Right cardiac atrium (tissue), 5 donors: ENCODE results near the gene TMEM44. TPM values are rescaled to one million over a fixed set of nuclear protein-coding genes. Genes with fewer than 3 reads are reported as not detected.

Source experiments
- ATAC-seq, 2 donors: fragments of 200-7000 bp; cut with Tn5 transposase; one replicate each; pipeline versions ENCODE4 v1.8.0 to v1.9.1; 2020; ENCODE audit warnings: moderate library complexity in 2 of 2, mild to moderate bottlenecking in 1 of 2
- DNase-seq, 3 donors: peaks; one replicate each; pipeline ENCODE4 v3.0.0-alpha.2; 2020
- H3K27ac ChIP-seq: one replicate; pipeline ENCODE4 v1.5.1; 2013; ENCODE audit warnings: mild to moderate bottlenecking, low read length, control low read depth, moderate library complexity
- H3K27me3 ChIP-seq: one replicate; pipeline ENCODE4 v1.6.1; 2013; ENCODE audit not compliant: control insufficient read depth, insufficient read depth
- H3K4me1 ChIP-seq: one replicate; pipeline ENCODE4 v1.6.1; 2013; ENCODE audit warnings: low read length; ENCODE audit not compliant: control insufficient read depth, insufficient read depth
- H3K4me3 ChIP-seq: one replicate; pipeline ENCODE4 v1.5.1; 2013; ENCODE audit warnings: low read length, control low read depth
- H3K9me3 ChIP-seq: one replicate; pipeline ENCODE4 v1.6.1; 2013; ENCODE audit warnings: low read length; ENCODE audit not compliant: control insufficient read depth
- WGBS: extraction: QIAGEN DNeasy Blood & Tissue Kit; methylation state at CpG from one replicate; pipeline ENCODE4 v1.1.7; 2013; 5-methylcytosine and 5-hydroxymethylcytosine counted together
- intact Hi-C, 4 donors: fragments of 100-400 bp; cut with DNase I; formaldehyde crosslinking; loops; one replicate each; pipeline versions ENCODE4 v1.11.0 to v1.14.0; 2022 to 2023
- polyA plus RNA-seq: library from polyadenylated mRNA; stranded (reverse); fragments of 200-250 nt; gene quantifications from one replicate; pipeline ENCODE4 v1.2.3, GENCODE V29; 2013
- total RNA-seq, 4 donors: library from RNA; stranded (reverse); fragmentation: NEBNext Ultra II Directional; extraction: Animal tissue kit (Norgen Biotek cat#: 25700); gene quantifications; one replicate each; pipeline ENCODE4 v1.2.1, GENCODE V29; 2021
- donor health status: healthy with polysubstance abuse.
- donor health status: DM: no; HTN: yes; CAD: no.
- donor health status: DM: no; HTN: no; CAD: no.
- donor health status: DM: no; HTN: yes; CAD: no; lungs with severe emphysema.
- donor health status: DM: yes; HTN: yes; CAD: no.

The TMEM44 gene
- total and polyA plus RNA-seq, 5 donors = 5.1 to 11.3 (median 7.6) TPM

- intact Hi-C loops = loop anchor here in 1 of 4 donors (10.0 kb wide), 1 partner anchor 258 kb away; no protein-coding TSS in a partner anchor
- no peaks in the 10 kb centered on the region for H3K9me3 ChIP-seq
- DNase-seq = no peak
- no peaks in the 10 kb centered on the region for H3K27me3 ChIP-seq
- no peaks in the 10 kb centered on the region for H3K4me1 ChIP-seq
- no peak overlapping the region for H3K27ac ChIP-seq
- no peak overlapping the region for H3K4me3 ChIP-seq
- WGBS = 69% methylated on average over 10 of the region's 10 CpGs
- ATAC-seq = peak in 1 of 2 donors; percentile 17
These were observed 40.1 kb downstream of the TMEM44 start for GRCh38 chr3:194592798-194593752.

- WGBS = 83% methylated on average over 3 of the region's 3 CpGs
- Histone ChIP-seq H3K4me1 (peaks cover 2% of the 10 kb centered on the region), H3K9me3 (no peaks in the 10 kb centered on the region), H3K27ac (no peak overlapping the region), H3K4me3 (no peak overlapping the region), H3K27me3 (no peaks in the 10 kb centered on the region)
- DNase-seq (no peak), ATAC-seq (peak in 1 of 2 donors; percentile 35)
- intact Hi-C loops = no loop called here
These were observed 44.5 kb downstream of the TMEM44 start for GRCh38 chr3:194588741-194589140.

GRCh38 chr3:194588236-194588635, 45.0 kb downstream of the TMEM44 start:
- intact Hi-C loops = no loop called here
- no peaks in the 10 kb centered on the region for H3K9me3 ChIP-seq
- DNase-seq (no peak), ATAC-seq (no peak)
- H3K27ac ChIP-seq = no peak overlapping the region
- H3K4me1 ChIP-seq = peaks cover 2% of the 10 kb centered on the region
- H3K27me3 ChIP-seq = no peaks in the 10 kb centered on the region
- H3K4me3 ChIP-seq = no peak overlapping the region
- WGBS = 89% methylated on average over 13 of the region's 13 CpGs

DNA sequence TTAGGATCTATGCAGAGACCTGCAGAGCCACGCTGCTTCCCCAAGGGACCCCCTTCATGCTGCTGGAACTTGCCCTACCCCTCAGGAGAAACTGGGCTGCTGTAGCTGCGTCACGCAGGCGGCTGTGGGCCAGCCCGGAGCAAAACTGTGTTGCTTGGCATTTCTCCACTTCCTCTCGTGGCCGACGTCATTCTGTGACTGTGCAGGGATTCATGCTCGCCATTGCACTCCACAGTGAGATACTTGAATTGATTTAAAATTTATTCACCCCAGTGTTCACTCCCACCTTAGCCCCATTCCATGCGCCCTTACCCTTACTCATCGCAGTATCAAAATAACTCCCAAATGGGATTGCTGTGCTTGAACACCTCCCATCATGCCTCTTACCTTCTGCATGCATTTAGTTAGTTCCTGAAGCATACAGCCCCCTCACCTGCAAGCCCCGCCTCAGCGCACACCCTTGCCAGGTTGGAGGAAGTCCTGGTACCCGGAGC, 45.7 kb downstream of the TMEM44 start:
- ATAC-seq (peak; percentile 73 to 75), DNase-seq (peak; percentile 88 to 94 (median 92))
- intact Hi-C loops = no loop called here
- Histone ChIP-seq H3K4me1 (peaks cover 2% of the 10 kb centered on the region), H3K4me3 (no peak overlapping the region), H3K27ac (peak overlapping the region; percentile 82), H3K27me3 (no peaks in the 10 kb centered on the region), H3K9me3 (no peaks in the 10 kb centered on the region)
- WGBS = 45% methylated on average over 14 of the region's 14 CpGs

GRCh38 chr3:194586836-194587235, 46.4 kb downstream of the TMEM44 start:
- peaks cover 2% of the 10 kb centered on the region for H3K4me1 ChIP-seq
- no peaks in the 10 kb centered on the region for H3K9me3 ChIP-seq
- H3K27ac ChIP-seq = peak overlapping the region; percentile 82
- intact Hi-C loops = no loop called here
- DNase-seq (no peak), ATAC-seq (peak in 1 of 2 donors; percentile 16)
- no peaks in the 10 kb centered on the region for H3K27me3 ChIP-seq
- no peak overlapping the region for H3K4me3 ChIP-seq
- 75% methylated on average over 2 of the region's 2 CpGs for WGBS

GRCh38 chr3:194585880-194586281, 47.3 kb downstream of the TMEM44 start:
- H3K4me3 ChIP-seq = no peak overlapping the region
- intact Hi-C loops = no loop called here
- DNase-seq = no peak
- H3K4me1 ChIP-seq = peaks cover 2% of the 10 kb centered on the region
- ATAC-seq = no peak
- H3K9me3 ChIP-seq = no peaks in the 10 kb centered on the region
- no peak overlapping the region for H3K27ac ChIP-seq
- H3K27me3 ChIP-seq = no peaks in the 10 kb centered on the region
- whole genome bisulfite sequencing = 79% methylated on average over 5 of the region's 5 CpGs

- ATAC-seq (no peak), DNase-seq (peak in 2 of 3 donors; percentile 53 to 77)
- H3K27ac ChIP-seq = no peak overlapping the region
- H3K9me3 ChIP-seq = no peaks in the 10 kb centered on the region
- peaks cover 2% of the 10 kb centered on the region for H3K4me1 ChIP-seq
- WGBS = 96% methylated on average over 1 of the region's 1 CpG
- no peak overlapping the region for H3K4me3 ChIP-seq
- H3K27me3 ChIP-seq = no peaks in the 10 kb centered on the region
- intact Hi-C loops = no loop called here
These were observed 48.4 kb downstream of the TMEM44 start for GRCh38 chr3:194584866-194585265.

GRCh38 chr3:194584320-194584776, 48.9 kb downstream of the TMEM44 start:
- H3K4me1 ChIP-seq = peaks cover 3% of the 10 kb centered on the region
- 20% methylated on average over 7 of the region's 7 CpGs for WGBS
- intact Hi-C loops = no loop called here
- peak overlapping the region; percentile 85 for H3K27ac ChIP-seq
- no peaks in the 10 kb centered on the region for H3K27me3 ChIP-seq
- DNase-seq (no peak), ATAC-seq (no peak)
- H3K9me3 ChIP-seq = no peaks in the 10 kb centered on the region
- peak overlapping the region; percentile 69 for H3K4me3 ChIP-seq

- WGBS = 98% methylated on average over 24 of the region's 24 CpGs
- intact Hi-C loops = no loop called here
- ATAC-seq = no peak
- no peak overlapping the region for H3K4me3 ChIP-seq
- peak in 1 of 3 donors; percentile 44 for DNase-seq
- H3K9me3 ChIP-seq = no peaks in the 10 kb centered on the region
- no peaks in the 10 kb centered on the region for H3K27me3 ChIP-seq
- peaks cover 6% of the 10 kb centered on the region for H3K4me1 ChIP-seq
- no peak overlapping the region for H3K27ac ChIP-seq
These were observed 50.9 kb downstream of the TMEM44 start for GRCh38 chr3:194582196-194582905.

DNA sequence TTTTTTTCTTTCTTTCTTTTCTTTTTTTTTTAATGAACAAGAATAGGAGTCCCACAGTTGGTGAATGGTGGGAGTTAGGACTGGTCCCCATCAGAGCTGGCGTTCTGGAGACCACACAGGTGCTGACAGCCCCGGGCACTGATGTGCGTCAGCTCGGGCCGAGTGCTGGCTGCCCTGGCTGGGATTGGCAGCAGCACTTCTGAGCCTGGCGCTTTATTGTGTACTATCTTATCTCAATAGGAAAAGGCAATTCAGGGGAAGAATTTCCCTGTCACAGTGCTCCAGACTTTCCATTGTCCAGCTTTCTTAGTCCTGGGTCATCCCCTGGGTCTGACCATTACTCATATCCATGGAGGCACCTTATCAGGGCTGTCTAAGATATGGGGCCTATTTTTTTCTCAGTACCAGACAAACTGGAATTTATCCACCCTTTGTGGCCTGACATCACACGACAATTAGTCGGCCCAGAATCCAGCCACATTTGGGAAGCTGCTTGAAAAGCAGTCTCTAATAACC, 54.1 kb downstream of the TMEM44 start:
- 18% methylated on average over 8 of the region's 8 CpGs for WGBS
- Histone ChIP-seq H3K4me1 (peaks cover 8% of the 10 kb centered on the region), H3K27ac (peak overlapping the region; percentile 88), H3K4me3 (no peak overlapping the region), H3K27me3 (no peaks in the 10 kb centered on the region), H3K9me3 (no peaks in the 10 kb centered on the region)
- ATAC-seq (peak; percentile 87 to 88), DNase-seq (peak; percentile 80 to 94 (median 89))
- intact Hi-C loops = loop anchor here in 2 of 4 donors (5.0 kb wide), 2 partner anchors 102 to 107 kb away; no protein-coding TSS in a partner anchor
